Sigmoid colon (tissue), 7 donors: ENCODE results near the gene EPHA2. TPM values are rescaled to one million over a fixed set of nuclear protein-coding genes. Genes with fewer than 3 reads are reported as not detected.

Experiments
- DNase-seq: peaks from one replicate; pipeline ENCODE4 v3.0.0-alpha.2; 2019
- H3K27ac ChIP-seq, 4 donors: fragments of 200-600 bp; sonication (generic); one replicate each; pipeline ENCODE4 v1.5.1; 2016 to 2019; ENCODE audit warnings: mild to moderate bottlenecking in 1 of 4
- H3K27me3 ChIP-seq, 3 donors: fragments of 200-600 bp; sonication (generic); one replicate each; pipeline ENCODE4 v1.5.1; 2019; ENCODE audit warnings: mild to moderate bottlenecking in 1 of 3
- H3K36me3 ChIP-seq, 4 donors: fragments of 200-600 bp; sonication (generic); one replicate each; pipeline ENCODE4 v1.5.1; 2016 to 2019
- H3K4me1 ChIP-seq, 4 donors: fragments of 200-600 bp; sonication (generic); one replicate each; pipeline ENCODE4 v1.5.1; 2017 to 2019
- H3K4me3 ChIP-seq, 4 donors: fragments of 200-600 bp; sonication (generic); one replicate each; pipeline ENCODE4 v1.5.1; 2017 to 2019; ENCODE audit warnings: mild to moderate bottlenecking in 2 of 4, moderate library complexity in 1 of 4
- H3K9me3 ChIP-seq, 4 donors: fragments of 200-600 bp in 3 of 4; sonication (generic) in 3 of 4; one replicate each; pipeline versions ENCODE4 v1.5.1 to v1.6.1; 2013 to 2019
- EP300 ChIP-seq, 4 donors: sonication (generic); formaldehyde crosslinking; IDR thresholded peaks; one replicate each; pipeline ENCODE4 v1.6.1; 2017; ENCODE audit warnings: antibody characterized with exemption in 4 of 4
- POLR2A ChIP-seq, 2 donors: fragments of 450-650 bp; IDR thresholded peaks; one replicate each; pipeline ENCODE4 v1.6.1; 2016; ENCODE audit warnings: antibody characterized with exemption in 2 of 2, mild to moderate bottlenecking in 2 of 2, moderate library complexity in 2 of 2
- POLR2AphosphoS5 ChIP-seq, 4 donors: sonication (generic); formaldehyde crosslinking; IDR thresholded peaks; one replicate each; pipeline ENCODE4 v1.6.1; 2017; ENCODE audit warnings: antibody characterized with exemption in 4 of 4
- WGBS, 2 donors: extraction: QIAGEN DNeasy Blood & Tissue Kit; methylation state at CpG; one replicate each; pipeline ENCODE4 v1.1.7; 2013; 5-methylcytosine and 5-hydroxymethylcytosine counted together
- intact Hi-C: fragments of 100-400 bp; cut with DNase I; formaldehyde crosslinking; loops from one replicate; pipeline ENCODE4 v1.15.1; 2023
- polyA plus RNA-seq, 3 donors: library from polyadenylated mRNA; stranded (reverse); fragments of 200-250 nt; gene quantifications; one replicate each; pipeline ENCODE4 v1.2.3, GENCODE V29; 2013
- total RNA-seq, 4 donors: library from RNA; depleted of rRNA; stranded (reverse); fragments of >200 nt; gene quantifications; one replicate each; pipeline ENCODE4 v1.1.0, GENCODE V29; 2016
- TF ChIP-seq, protein P1 (sequence below), 4 experiments: fragments of 450-650 bp in 3 of 4; fragments of 200-600 bp in 1 of 4; IDR thresholded peaks; one replicate each; pipeline ENCODE4 v1.5.1; 2016 to 2019; ENCODE audit warnings: antibody characterized with exemption in 4 of 4, mild to moderate bottlenecking in 3 of 4, moderate library complexity in 2 of 4
- donor health status: healthy with polysubstance abuse.
- donor health status: Bipolar disorder and iron deficiency.
- donor health status: healthy.

EPHA2 gene
- total and polyA plus RNA-seq, 7 donors: 3.3 to 24.7 (median 6.0) TPM

DNA sequence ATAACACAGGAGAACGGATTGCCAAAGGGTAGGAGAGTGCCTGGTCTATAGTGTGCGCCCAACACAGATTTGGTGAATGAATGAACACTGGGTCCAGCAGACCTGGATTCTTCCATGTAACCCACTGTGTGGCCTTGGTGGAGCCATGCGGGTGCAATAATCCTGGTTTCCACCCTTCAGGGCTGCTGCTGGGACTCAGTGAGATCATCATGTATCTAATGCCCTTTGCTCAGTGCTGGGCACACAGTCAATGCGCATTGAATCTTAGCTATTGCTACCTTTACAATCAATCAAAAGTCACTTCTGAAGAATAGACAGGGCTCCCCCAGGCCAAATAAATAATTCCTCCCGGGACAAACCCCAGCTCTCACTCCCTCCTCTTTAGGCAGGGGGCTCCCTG lies 5.8 kb upstream of the EPHA2 start:
- Histone ChIP-seq H3K36me3 (no peaks in the 10 kb centered on the region), H3K27ac (no peak overlapping the region), H3K4me1 (peaks cover 0 to 9% (median 6%) of the 10 kb centered on the region in 4 donors), H3K4me3 (no peak overlapping the region), H3K9me3 (no peaks in the 10 kb centered on the region), H3K27me3 (no peaks in the 10 kb centered on the region)
- WGBS, 2 donors: 74 to 86% methylated on average over 5 of the region's 5 CpGs
- no peak for DNase-seq
- TF ChIP-seq POLR2AphosphoS5 (IDR thresholded peaks at IDR 0.05) (no peak), EP300 (IDR thresholded peaks at IDR 0.05) (no peak), POLR2A (IDR thresholded peaks at IDR 0.05) (no peak)
- TF ChIP-seq, protein P1, sequence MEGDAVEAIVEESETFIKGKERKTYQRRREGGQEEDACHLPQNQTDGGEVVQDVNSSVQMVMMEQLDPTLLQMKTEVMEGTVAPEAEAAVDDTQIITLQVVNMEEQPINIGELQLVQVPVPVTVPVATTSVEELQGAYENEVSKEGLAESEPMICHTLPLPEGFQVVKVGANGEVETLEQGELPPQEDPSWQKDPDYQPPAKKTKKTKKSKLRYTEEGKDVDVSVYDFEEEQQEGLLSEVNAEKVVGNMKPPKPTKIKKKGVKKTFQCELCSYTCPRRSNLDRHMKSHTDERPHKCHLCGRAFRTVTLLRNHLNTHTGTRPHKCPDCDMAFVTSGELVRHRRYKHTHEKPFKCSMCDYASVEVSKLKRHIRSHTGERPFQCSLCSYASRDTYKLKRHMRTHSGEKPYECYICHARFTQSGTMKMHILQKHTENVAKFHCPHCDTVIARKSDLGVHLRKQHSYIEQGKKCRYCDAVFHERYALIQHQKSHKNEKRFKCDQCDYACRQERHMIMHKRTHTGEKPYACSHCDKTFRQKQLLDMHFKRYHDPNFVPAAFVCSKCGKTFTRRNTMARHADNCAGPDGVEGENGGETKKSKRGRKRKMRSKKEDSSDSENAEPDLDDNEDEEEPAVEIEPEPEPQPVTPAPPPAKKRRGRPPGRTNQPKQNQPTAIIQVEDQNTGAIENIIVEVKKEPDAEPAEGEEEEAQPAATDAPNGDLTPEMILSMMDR (IDR thresholded peaks at IDR 0.05): no peak
- intact Hi-C loops: no loop called here

DNA sequence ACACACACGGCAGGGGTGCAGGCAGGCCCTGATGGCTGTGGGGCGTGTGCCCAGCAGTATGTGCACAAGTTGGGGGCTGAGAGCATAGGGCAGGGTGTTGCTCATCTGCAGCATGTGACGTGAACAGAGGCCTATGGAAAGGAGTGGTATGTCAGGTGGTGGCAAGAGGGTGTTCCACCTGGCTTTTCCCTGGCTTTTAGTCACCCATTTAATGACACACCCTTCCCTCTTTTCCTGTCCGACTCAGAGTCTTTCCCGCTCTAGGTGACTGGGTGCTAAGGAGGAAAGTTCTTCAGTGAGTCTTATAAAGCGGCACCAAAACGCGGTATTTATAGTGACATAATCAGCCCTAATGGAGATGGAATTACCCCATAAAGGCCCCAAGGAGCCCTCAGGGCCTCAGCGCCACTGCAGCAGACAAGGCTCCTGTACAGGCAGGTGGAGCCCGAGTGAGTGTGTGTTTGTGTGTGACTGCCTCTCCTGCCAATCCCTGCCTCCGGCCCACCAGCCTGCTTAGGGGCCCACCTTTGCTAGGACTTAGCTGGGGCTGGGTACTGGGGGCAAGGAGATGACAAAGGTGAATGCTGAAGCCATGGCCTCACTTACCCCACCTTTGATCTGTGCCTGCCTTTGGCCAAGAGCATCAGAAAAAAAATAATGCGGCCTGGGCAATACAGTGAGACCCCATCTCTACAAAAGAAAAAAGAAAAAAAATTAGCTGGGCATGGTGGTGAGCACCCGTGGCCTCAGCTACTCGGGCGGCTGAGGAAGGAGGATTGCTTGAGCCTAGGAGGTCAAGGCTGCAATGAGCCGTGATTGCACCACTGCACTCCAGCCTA lies 3.3 kb upstream of the EPHA2 start:
- no peaks in the 10 kb centered on the region for H3K36me3 ChIP-seq
- H3K4me3 ChIP-seq: no peak overlapping the region
- intact Hi-C loops: no loop called here
- WGBS, 2 donors: 39 to 73% methylated on average over 16 of the region's 16 CpGs
- DNase-seq: no peak
- no peaks in the 10 kb centered on the region for H3K27me3 ChIP-seq
- TF ChIP-seq, protein P1 (IDR thresholded peaks at IDR 0.05): no peak
- peak in 1 of 2 donors; percentile 18 for TF ChIP-seq POLR2A (IDR thresholded peaks at IDR 0.05)
- H3K4me1 ChIP-seq: peaks cover 0 to 26% (median 15%) of the 10 kb centered on the region in 4 donors
- H3K27ac ChIP-seq: no peak overlapping the region
- H3K9me3 ChIP-seq: no peaks in the 10 kb centered on the region

DNA sequence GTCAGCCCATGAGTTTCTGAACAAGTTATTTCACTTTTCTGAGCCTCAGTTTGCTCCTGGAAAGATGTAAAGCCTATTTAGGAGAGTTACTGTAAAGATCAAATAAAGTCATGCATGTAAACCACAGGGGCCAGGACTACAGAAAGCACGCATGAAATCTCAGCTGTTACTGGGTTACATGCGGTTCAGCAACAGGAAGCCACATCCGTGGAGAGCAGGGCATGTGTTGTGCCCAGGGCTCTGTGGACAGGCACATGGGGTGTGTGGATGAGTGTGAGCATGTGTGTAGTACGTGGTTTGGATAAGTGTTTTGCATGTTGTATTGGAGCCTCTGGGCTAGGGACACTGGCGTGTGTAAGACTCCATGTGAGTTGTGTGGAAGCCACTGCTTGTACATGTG lies 2.2 kb upstream of the EPHA2 start:
- Histone ChIP-seq H3K9me3 (no peaks in the 10 kb centered on the region), H3K4me3 (no peak overlapping the region), H3K27ac (no peak overlapping the region), H3K27me3 (no peaks in the 10 kb centered on the region), H3K36me3 (no peaks in the 10 kb centered on the region), H3K4me1 (peaks cover 0 to 33% (median 24%) of the 10 kb centered on the region in 4 donors)
- DNase-seq: no peak
- intact Hi-C loops: no loop called here
- TF ChIP-seq, protein P1 (IDR thresholded peaks at IDR 0.05): no peak
- TF ChIP-seq EP300 (IDR thresholded peaks at IDR 0.05) (no peak), POLR2A (IDR thresholded peaks at IDR 0.05) (no peak), POLR2AphosphoS5 (IDR thresholded peaks at IDR 0.05) (no peak)
- 67 to 83% methylated on average over 5 of the region's 5 CpGs for WGBS, 2 donors

DNA sequence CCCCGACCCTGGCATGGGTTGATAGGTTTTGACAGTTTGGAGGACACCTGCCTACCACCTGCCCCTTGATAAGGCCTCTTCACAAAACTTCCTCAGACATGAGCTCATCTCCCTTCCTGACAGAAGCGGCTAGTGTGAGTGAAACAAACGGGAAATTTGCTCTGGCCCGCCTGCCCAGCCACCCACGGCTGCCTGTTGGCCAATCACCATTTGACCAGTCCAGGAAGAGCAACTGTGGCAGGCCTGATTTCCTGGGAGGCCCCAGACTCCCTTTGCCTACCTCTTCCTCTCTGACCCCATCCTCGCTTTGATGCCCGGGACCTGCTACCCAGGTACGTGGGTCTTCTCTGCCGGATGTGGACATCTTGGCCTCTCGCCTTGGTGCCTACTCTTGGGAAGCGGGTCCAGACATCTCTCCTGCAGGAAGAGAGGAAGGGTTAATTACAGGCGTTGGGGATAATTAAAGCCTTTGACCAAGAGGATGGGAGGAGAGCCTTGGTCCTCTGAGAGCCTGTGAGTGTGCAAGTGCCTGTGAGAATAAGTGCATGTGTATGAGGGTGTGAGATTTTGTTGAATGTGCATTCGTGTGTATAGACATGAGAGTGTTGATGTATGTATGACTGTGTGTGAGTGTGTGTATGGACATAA lies 1.1 kb upstream of the EPHA2 start:
- TF ChIP-seq EP300 (IDR thresholded peaks at IDR 0.05): no peak
- TF ChIP-seq POLR2AphosphoS5 (IDR thresholded peaks at IDR 0.05): peak in 1 of 4 donors; percentile 10
- TF ChIP-seq, protein P1 (IDR thresholded peaks at IDR 0.05): no peak
- no peak for TF ChIP-seq POLR2A (IDR thresholded peaks at IDR 0.05)

More for the DNA sequence above, 1.1 kb upstream of the EPHA2 start:
- no peaks in the 10 kb centered on the region for H3K9me3 ChIP-seq
- intact Hi-C loops: no loop called here
- DNase-seq: no peak
- WGBS, 2 donors: 78 to 81% methylated on average over 13 of the region's 13 CpGs
- H3K36me3 ChIP-seq: no peaks in the 10 kb centered on the region
- H3K4me3 ChIP-seq: no peak overlapping the region
- no peaks in the 10 kb centered on the region for H3K27me3 ChIP-seq
- H3K27ac ChIP-seq: peak overlapping the region in 3 of 4 donors; percentile 77 to 89 (median 85)
- H3K4me1 ChIP-seq: peaks cover 0 to 33% (median 25%) of the 10 kb centered on the region in 4 donors
